ENCODE results near the gene AKAP8. TPM values are rescaled to one million over a fixed set of nuclear protein-coding genes. Genes with fewer than 3 reads are reported as not detected.

AKAP8 gene
- total and polyA plus RNA-seq, 8 donors, result 9.5 to 38.7 (median 21.4) TPM

DNA sequence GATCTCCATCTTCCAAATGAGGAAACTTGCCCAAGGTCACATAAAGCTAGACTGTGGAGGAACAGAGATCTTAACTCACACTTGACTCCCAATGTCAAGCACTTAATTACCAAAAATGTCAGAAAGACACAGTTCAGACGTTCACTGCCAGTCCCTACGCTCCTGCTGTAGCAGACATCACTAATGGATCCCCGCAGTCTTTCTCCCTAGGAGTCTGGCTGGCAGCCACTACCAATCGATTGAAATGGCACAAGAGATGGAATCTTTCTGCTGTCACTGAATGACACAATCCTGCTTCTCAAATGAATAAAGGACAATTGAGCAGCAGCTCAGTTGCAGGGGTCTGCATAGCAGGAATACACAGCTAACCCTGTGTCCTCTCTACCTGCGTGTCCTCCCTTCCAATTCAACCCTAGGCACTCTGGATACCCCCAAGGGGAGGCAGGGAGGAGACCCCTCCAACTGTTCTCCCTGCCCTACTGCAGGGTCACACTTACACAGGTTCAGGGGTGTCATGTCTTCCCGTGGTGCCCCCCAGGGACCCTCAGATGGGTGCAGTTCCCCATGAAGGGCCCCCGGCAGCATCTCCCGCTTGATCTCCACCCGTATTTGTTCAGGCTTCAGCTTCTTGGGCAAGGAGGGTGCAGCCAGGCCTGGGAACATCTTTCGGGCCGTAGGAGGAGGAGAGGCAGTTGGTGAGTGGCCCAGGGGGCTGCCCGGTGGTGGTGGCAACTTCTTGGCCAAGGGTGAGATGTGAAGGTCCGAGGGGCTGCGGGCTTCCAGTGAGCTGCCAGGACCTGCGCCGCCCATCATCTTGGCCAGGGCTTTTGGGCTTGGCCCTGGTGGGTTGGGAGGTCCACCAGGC, 47.1 kb upstream of the AKAP8 start:
- H3K27me3 ChIP-seq, result no peaks in the 10 kb centered on the region
- WGBS, 5 donors, result 81 to 90% (median 88%) methylated on average over 7 to 16 of the region's 16 CpGs
- peaks cover 47 to 80% (median 78%) of the 10 kb centered on the region in 4 donors for H3K36me3 ChIP-seq
- DNase-seq, result no peak
- H3K4me3 ChIP-seq, result no peak overlapping the region
- H3K4me1 ChIP-seq, result peaks cover 33 to 47% (median 41%) of the 10 kb centered on the region in 4 donors
- TF ChIP-seq POLR2AphosphoS5 (IDR thresholded peaks at IDR 0.05) (no peak), POLR2A (IDR thresholded peaks at IDR 0.05) (no peak), EP300 (IDR thresholded peaks at IDR 0.05) (no peak)
- TF ChIP-seq, protein P1, sequence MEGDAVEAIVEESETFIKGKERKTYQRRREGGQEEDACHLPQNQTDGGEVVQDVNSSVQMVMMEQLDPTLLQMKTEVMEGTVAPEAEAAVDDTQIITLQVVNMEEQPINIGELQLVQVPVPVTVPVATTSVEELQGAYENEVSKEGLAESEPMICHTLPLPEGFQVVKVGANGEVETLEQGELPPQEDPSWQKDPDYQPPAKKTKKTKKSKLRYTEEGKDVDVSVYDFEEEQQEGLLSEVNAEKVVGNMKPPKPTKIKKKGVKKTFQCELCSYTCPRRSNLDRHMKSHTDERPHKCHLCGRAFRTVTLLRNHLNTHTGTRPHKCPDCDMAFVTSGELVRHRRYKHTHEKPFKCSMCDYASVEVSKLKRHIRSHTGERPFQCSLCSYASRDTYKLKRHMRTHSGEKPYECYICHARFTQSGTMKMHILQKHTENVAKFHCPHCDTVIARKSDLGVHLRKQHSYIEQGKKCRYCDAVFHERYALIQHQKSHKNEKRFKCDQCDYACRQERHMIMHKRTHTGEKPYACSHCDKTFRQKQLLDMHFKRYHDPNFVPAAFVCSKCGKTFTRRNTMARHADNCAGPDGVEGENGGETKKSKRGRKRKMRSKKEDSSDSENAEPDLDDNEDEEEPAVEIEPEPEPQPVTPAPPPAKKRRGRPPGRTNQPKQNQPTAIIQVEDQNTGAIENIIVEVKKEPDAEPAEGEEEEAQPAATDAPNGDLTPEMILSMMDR (IDR thresholded peaks at IDR 0.05), result no peak
- intact Hi-C loops (cut with DNase I; ENCODE audit: low total_unique reads), result no loop called here
- no peak overlapping the region for H3K27ac ChIP-seq
- peaks cover 0 to 7% (median 0%) of the 10 kb centered on the region in 4 donors for H3K9me3 ChIP-seq

DNA sequence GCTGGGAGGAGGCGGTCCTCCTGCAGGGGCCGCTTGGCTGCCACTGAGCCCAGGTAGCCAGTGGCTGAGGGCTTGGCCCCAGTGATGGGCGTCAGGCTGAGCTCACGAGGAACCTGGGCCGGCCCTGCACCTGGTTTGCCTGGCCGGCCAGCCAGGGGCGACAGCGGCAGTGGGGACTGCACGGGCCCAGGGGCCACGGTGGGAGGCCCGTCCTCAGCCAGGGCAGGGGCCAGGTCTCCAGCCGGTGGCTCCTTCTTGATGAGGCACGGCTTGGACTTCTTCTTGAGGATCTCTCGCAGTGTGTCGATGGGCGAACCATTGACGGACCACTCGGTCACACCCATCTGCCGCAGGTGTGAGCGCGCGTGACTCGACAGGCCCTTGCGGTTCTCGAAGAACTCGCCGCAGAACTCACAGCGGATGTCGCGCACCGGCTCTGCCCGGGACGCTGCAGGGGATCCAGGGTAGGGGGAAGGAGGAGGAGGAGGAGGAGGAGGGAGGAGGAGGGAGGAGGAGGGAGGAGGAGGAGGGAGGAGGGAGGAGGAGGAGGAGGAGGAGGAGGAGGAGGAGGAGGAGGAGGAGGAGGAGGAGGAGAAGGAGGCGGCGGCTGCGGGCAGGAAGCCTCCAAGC, 45.8 kb upstream of the AKAP8 start:
- DNase-seq, result no peak
- H3K4me1 ChIP-seq, result peaks cover 24 to 45% (median 38%) of the 10 kb centered on the region in 4 donors
- 93 to 96% (median 94%) methylated on average over 24 to 36 of the region's 36 CpGs for WGBS, 5 donors
- no peak overlapping the region for H3K27ac ChIP-seq
- TF ChIP-seq, protein P1 (IDR thresholded peaks at IDR 0.05), result no peak
- no peak for TF ChIP-seq EP300 (IDR thresholded peaks at IDR 0.05)
- no peak for TF ChIP-seq POLR2A (IDR thresholded peaks at IDR 0.05)
- TF ChIP-seq POLR2AphosphoS5 (IDR thresholded peaks at IDR 0.05), result no peak
- intact Hi-C loops (cut with DNase I; ENCODE audit: low total_unique reads), result no loop called here
- peaks cover 0 to 7% (median 0%) of the 10 kb centered on the region in 4 donors for H3K9me3 ChIP-seq
- no peaks in the 10 kb centered on the region for H3K27me3 ChIP-seq
- H3K36me3 ChIP-seq, result peaks cover 47 to 80% (median 78%) of the 10 kb centered on the region in 4 donors
- H3K4me3 ChIP-seq, result no peak overlapping the region

DNA sequence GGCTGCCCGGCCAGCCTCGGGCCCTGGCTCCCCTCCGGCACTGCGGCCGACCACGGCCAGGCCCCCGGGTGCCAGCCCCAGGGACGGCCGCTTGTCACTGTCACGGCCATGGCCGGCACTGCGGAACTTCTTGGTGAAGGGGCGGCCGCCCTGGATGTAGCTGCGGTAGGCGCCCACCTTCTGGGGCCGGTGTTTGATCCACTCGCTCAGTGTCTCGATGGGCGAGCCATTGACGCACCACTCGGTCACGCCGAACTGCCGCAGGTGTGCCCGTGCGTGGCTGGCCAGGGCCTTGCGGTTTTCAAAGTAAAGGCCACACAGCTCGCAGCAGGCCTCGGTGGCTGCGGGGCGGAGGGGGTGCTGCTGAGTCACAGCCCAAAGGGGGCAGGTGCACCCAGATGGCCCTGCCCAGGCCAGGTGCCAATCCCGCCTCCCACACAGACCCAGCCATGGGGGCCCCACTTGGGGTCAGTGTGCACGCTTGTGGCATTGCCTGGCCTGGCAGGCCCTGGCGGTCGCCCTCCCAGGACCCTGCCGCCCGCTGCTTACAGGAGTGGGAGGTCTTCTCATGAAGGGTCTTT, 45.2 kb upstream of the AKAP8 start:
- no peaks in the 10 kb centered on the region for H3K27me3 ChIP-seq
- peaks cover 19 to 45% (median 38%) of the 10 kb centered on the region in 4 donors for H3K4me1 ChIP-seq
- H3K9me3 ChIP-seq, result peaks cover 0 to 7% (median 0%) of the 10 kb centered on the region in 4 donors
- intact Hi-C loops (cut with DNase I; ENCODE audit: low total_unique reads), result no loop called here
- no peak for DNase-seq
- TF ChIP-seq EP300 (IDR thresholded peaks at IDR 0.05) (no peak), POLR2A (IDR thresholded peaks at IDR 0.05) (no peak), POLR2AphosphoS5 (IDR thresholded peaks at IDR 0.05) (no peak)
- TF ChIP-seq, protein P1 (IDR thresholded peaks at IDR 0.05), result no peak
- no peak overlapping the region for H3K4me3 ChIP-seq
- WGBS, 5 donors, result 97 to 100% (median 98%) methylated on average over 20 to 38 of the region's 38 CpGs
- peaks cover 47 to 77% (median 75%) of the 10 kb centered on the region in 4 donors for H3K36me3 ChIP-seq
- no peak overlapping the region for H3K27ac ChIP-seq

DNA sequence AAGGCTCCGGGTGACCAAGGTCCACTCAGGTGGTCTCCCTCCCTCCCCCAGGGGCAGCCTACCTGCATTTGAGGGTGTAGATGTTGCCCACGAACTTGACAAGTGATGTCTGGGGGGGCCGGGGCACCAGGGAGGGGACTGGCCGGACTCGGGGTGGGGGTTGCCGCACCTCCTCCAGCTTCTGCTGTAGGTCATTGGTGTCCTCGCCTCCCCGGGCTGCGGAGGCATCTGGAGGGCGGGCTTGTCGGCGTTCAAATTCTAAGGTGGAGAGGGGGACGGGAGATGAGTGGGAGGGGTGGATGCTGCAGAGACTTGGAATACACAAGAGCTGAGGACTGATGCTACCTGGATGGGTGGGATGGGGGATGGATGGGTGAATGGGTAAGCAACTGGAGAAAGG, 44.5 kb upstream of the AKAP8 start:
- H3K36me3 ChIP-seq, result peaks cover 47 to 70% (median 69%) of the 10 kb centered on the region in 4 donors
- peaks cover 0 to 7% (median 0%) of the 10 kb centered on the region in 4 donors for H3K9me3 ChIP-seq
- peaks cover 22 to 45% (median 38%) of the 10 kb centered on the region in 4 donors for H3K4me1 ChIP-seq
- no peak overlapping the region for H3K4me3 ChIP-seq
- TF ChIP-seq EP300 (IDR thresholded peaks at IDR 0.05), result no peak
- TF ChIP-seq POLR2AphosphoS5 (IDR thresholded peaks at IDR 0.05), result no peak
- TF ChIP-seq POLR2A (IDR thresholded peaks at IDR 0.05), result no peak
- TF ChIP-seq, protein P1 (IDR thresholded peaks at IDR 0.05), result no peak
- WGBS, 5 donors, result 91 to 99% (median 97%) methylated on average over 12 to 13 of the region's 13 CpGs
- intact Hi-C loops (cut with DNase I; ENCODE audit: low total_unique reads), result no loop called here
- DNase-seq, result no peak
- H3K27ac ChIP-seq, result no peak overlapping the region
- no peaks in the 10 kb centered on the region for H3K27me3 ChIP-seq
